ENCODE data around the gene SREBF2. TPM values are rescaled to one million over a fixed set of nuclear protein-coding genes. Genes with fewer than 3 reads are reported as not detected.

The SREBF2 gene
- total and polyA plus RNA-seq, 2 of the 13 experiments (the other 11 are each of a cell fraction or from before 2014, with no cell fraction given) = 53.8 to 72.6 TPM

DNA sequence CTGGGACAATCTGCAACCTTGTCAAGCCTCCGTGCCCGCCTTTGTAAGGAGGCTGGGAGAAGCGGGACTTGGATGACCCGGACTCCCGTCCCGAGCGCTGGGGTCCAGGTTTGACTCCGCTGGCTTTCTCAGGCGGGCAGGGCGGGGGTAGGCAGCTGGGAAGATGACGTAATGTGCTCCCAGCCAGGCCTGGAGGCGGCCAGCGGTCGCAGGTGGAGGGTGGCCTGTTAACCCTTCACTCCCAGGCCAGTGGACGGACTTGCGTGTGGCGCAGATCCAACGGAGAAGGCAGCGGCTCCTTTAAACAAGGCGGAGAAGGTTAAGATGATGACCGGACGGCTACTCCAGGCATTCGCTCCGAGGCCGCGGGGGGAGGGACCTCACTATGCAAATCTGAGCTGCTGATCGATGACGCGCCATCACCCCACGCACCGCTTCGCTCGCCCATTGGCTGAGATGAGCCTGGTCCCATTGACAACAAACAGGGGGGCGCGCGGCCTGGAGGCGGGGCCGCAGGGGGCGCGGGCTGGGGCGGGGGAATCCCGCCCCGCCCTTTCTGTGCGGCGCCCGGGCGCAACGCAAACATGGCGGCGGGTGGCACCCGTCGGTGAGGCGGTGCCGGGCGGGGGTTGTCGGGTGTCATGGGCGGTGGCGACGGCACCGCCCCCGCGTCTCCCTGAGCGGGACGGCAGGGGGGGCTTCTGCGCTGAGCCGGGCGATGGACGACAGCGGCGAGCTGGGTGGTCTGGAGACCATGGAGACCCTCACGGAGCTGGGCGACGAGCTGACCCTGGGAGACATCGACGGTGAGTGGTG is at the start of gene SREBF2 (continued):
- TF ChIP-seq, protein P1, sequence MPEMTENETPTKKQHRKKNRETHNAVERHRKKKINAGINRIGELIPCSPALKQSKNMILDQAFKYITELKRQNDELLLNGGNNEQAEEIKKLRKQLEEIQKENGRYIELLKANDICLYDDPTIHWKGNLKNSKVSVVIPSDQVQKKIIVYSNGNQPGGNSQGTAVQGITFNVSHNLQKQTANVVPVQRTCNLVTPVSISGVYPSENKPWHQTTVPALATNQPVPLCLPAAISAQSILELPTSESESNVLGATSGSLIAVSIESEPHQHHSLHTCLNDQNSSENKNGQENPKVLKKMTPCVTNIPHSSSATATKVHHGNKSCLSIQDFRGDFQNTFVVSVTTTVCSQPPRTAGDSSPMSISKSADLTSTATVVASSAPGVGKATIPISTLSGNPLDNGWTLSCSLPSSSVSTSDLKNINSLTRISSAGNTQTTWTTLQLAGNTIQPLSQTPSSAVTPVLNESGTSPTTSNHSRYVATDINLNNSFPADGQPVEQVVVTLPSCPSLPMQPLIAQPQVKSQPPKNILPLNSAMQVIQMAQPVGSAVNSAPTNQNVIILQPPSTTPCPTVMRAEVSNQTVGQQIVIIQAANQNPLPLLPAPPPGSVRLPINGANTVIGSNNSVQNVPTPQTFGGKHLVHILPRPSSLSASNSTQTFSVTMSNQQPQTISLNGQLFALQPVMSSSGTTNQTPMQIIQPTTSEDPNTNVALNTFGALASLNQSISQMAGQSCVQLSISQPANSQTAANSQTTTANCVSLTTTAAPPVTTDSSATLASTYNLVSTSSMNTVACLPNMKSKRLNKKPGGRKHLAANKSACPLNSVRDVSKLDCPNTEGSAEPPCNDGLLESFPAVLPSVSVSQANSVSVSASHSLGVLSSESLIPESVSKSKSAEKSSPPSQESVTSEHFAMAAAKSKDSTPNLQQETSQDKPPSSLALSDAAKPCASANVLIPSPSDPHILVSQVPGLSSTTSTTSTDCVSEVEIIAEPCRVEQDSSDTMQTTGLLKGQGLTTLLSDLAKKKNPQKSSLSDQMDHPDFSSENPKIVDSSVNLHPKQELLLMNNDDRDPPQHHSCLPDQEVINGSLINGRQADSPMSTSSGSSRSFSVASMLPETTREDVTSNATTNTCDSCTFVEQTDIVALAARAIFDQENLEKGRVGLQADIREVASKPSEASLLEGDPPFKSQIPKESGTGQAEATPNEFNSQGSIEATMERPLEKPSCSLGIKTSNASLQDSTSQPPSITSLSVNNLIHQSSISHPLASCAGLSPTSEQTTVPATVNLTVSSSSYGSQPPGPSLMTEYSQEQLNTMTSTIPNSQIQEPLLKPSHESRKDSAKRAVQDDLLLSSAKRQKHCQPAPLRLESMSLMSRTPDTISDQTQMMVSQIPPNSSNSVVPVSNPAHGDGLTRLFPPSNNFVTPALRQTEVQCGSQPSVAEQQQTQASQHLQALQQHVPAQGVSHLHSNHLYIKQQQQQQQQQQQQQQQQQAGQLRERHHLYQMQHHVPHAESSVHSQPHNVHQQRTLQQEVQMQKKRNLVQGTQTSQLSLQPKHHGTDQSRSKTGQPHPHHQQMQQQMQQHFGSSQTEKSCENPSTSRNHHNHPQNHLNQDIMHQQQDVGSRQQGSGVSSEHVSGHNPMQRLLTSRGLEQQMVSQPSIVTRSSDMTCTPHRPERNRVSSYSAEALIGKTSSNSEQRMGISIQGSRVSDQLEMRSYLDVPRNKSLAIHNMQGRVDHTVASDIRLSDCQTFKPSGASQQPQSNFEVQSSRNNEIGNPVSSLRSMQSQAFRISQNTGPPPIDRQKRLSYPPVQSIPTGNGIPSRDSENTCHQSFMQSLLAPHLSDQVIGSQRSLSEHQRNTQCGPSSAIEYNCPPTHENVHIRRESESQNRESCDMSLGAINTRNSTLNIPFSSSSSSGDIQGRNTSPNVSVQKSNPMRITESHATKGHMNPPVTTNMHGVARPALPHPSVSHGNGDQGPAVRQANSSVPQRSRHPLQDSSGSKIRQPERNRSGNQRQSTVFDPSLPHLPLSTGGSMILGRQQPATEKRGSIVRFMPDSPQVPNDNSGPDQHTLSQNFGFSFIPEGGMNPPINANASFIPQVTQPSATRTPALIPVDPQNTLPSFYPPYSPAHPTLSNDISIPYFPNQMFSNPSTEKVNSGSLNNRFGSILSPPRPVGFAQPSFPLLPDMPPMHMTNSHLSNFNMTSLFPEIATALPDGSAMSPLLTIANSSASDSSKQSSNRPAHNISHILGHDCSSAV (CRISPR knock-in tag; IDR thresholded peaks at IDR 0.05; ENCODE audit: borderline replicate concordance) = no peak
- TF ChIP-seq TOPORS (CRISPR knock-in tag; IDR thresholded peaks at IDR 0.05) (peak; percentile 79), MXI1 (IDR thresholded peaks at IDR 0.05; ENCODE audit: borderline replicate concordance, low read depth, low read length) (peak; percentile 46; the same call in 1 of the 3 replicates), ZNF124 (CRISPR knock-in tag; IDR thresholded peaks at IDR 0.05) (peak; percentile 81; the same call in 1 of the 2 replicates), ZNF101 (CRISPR knock-in tag; IDR thresholded peaks at IDR 0.05; ENCODE audit: borderline replicate concordance, low read depth) (no peak), TAF1 (CRISPR knock-in tag; IDR thresholded peaks at IDR 0.05) (peak; percentile 81), CBFB (CRISPR knock-in tag; IDR thresholded peaks at IDR 0.05) (peak; percentile 54), ZBTB34 (CRISPR knock-in tag; IDR thresholded peaks at IDR 0.05) (peak; percentile 79; the same call in 1 of the 2 replicates), ZNF619 (CRISPR knock-in tag; IDR thresholded peaks at IDR 0.05) (no peak), ZBTB7A (CRISPR knock-in tag; IDR thresholded peaks at IDR 0.05) (0 out of 2 replicates have a peak, but pooled peaks have one; percentile 56), U2AF2 (IDR thresholded peaks at IDR 0.05; ENCODE audit: low read depth, low read length) (0 out of 2 replicates have a peak, but pooled peaks have one; percentile 54), ZNF652 (CRISPR knock-in tag; IDR thresholded peaks at IDR 0.05; ENCODE audit: borderline replicate concordance, low read depth) (peak; percentile 100), MTF2 (CRISPR knock-in tag; IDR thresholded peaks at IDR 0.05; ENCODE audit: borderline replicate concordance) (0 out of 2 replicates have a peak, but pooled peaks have one; percentile 46), HNRNPK (IDR thresholded peaks at IDR 0.05; ENCODE audit: low read depth, low read length, poor library complexity, severe bottlenecking) (peak; percentile 12), ZNF501 (CRISPR knock-in tag; IDR thresholded peaks at IDR 0.05) (0 out of 2 replicates have a peak, but pooled peaks have one; percentile 18)
- TF ChIP-seq, protein P2, sequence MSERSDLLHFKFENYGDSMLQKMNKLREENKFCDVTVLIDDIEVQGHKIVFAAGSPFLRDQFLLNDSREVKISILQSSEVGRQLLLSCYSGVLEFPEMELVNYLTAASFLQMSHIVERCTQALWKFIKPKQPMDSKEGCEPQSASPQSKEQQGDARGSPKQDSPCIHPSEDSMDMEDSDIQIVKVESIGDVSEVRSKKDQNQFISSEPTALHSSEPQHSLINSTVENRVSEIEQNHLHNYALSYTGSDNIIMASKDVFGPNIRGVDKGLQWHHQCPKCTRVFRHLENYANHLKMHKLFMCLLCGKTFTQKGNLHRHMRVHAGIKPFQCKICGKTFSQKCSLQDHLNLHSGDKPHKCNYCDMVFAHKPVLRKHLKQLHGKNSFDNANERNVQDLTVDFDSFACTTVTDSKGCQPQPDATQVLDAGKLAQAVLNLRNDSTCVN (CRISPR knock-in tag; IDR thresholded peaks at IDR 0.05; ENCODE audit: borderline replicate concordance) = no peak

All from HepG2 (cell line).